Neuronal stem cell (in vitro differentiated cells): ENCODE measurements around the gene CLN6.
A peak's percentile ranks its signal among the peaks of the same experiment; 100 is the strongest.
"Not testable (repeated sequence)": the region's sequence is repeated elsewhere in the genome, so short reads cannot be mapped to it uniquely, and the experiment has no call there.

ENCODE experiments used
- DNase-seq: peaks from one replicate; pipeline ENCODE4 v3.0.0-alpha.2; 2013; ENCODE audit warnings: low spot score
- H2AFZ ChIP-seq: one replicate; pipeline ENCODE4 v1.6.1; 2013; ENCODE audit warnings: mild to moderate bottlenecking, low read length, inconsistent platforms
- H2AK5ac ChIP-seq: 2 replicates; pipeline ENCODE4 v1.6.1; 2013; ENCODE audit warnings: low read depth, mild to moderate bottlenecking, inconsistent platforms, low read length, moderate library complexity, mixed read lengths
- H2BK120ac ChIP-seq: 2 replicates; pipeline ENCODE4 v1.6.1; 2013; ENCODE audit warnings: low read depth, mild to moderate bottlenecking, inconsistent platforms, low read length, moderate library complexity, mixed read lengths
- H2BK12ac ChIP-seq: one replicate; pipeline ENCODE4 v1.6.1; 2013; ENCODE audit warnings: low read length, inconsistent platforms
- H2BK15ac ChIP-seq: 2 replicates; pipeline ENCODE4 v1.6.1; 2013; ENCODE audit warnings: mild to moderate bottlenecking, low read length, inconsistent platforms, mixed read lengths
- H2BK5ac ChIP-seq: one replicate; pipeline ENCODE4 v1.6.1; 2013; ENCODE audit warnings: inconsistent platforms, mild to moderate bottlenecking, low read length, moderate library complexity
- H3K14ac ChIP-seq: one replicate; pipeline ENCODE4 v1.6.1; 2013; ENCODE audit warnings: low read length, inconsistent platforms
- H3K18ac ChIP-seq: 2 replicates; pipeline ENCODE4 v1.6.1; 2013; ENCODE audit warnings: low read length, inconsistent platforms
- H3K23ac ChIP-seq: 2 replicates; pipeline ENCODE4 v1.6.1; 2013; ENCODE audit warnings: low read depth, mild to moderate bottlenecking, mixed read lengths, low read length, inconsistent platforms; ENCODE audit not compliant: poor library complexity
- H3K27ac ChIP-seq: replicated peaks from 3 replicates; pipeline ENCODE4 v1.5.1; 2013; ENCODE audit warnings: low read length, inconsistent platforms
- H3K27me3 ChIP-seq, 3 experiments: 2 replicates each; pipeline ENCODE4 v1.6.1; 2013; ENCODE audit warnings: low read length in 3 of 3, mild to moderate bottlenecking in 2 of 3, inconsistent platforms in 1 of 3, low read depth in 1 of 3, mixed read lengths in 1 of 3, moderate library complexity in 1 of 3; ENCODE audit not compliant: control insufficient read depth in 3 of 3, insufficient read depth in 3 of 3
- H3K36me3 ChIP-seq, 2 donors: replicated peaks in 1 of 2; 2 replicates each; pipeline ENCODE4 v1.6.1; 2013; ENCODE audit warnings: low read length in 2 of 2; ENCODE audit not compliant: control insufficient read depth in 2 of 2, insufficient read depth in 2 of 2
- H3K4ac ChIP-seq: 2 replicates; pipeline ENCODE4 v1.6.1; 2013; ENCODE audit warnings: inconsistent platforms, mild to moderate bottlenecking, low read length, moderate library complexity
- H3K4me1 ChIP-seq, 2 donors: 1 replicate in 1 of 2; 2 replicates in 1 of 2; pipeline ENCODE4 v1.6.1; 2013; ENCODE audit warnings: low read length in 2 of 2, low read depth in 1 of 2; ENCODE audit not compliant: control insufficient read depth in 2 of 2, insufficient read depth in 1 of 2
- H3K4me2 ChIP-seq: one replicate; pipeline ENCODE4 v1.6.1; 2013; ENCODE audit warnings: mild to moderate bottlenecking, low read length, inconsistent platforms; ENCODE audit not compliant: insufficient read depth, poor library complexity, severe bottlenecking
- H3K4me3 ChIP-seq, 2 donors: 2 replicates each; pipeline ENCODE4 v1.5.1; 2013; ENCODE audit warnings: low read length in 2 of 2, mild to moderate bottlenecking in 2 of 2, inconsistent platforms in 1 of 2, moderate library complexity in 1 of 2
- H3K79me1 ChIP-seq: one replicate; pipeline ENCODE4 v1.6.1; 2013; ENCODE audit warnings: low read depth, mild to moderate bottlenecking, inconsistent platforms, low read length, moderate library complexity
- H3K9ac ChIP-seq: one replicate; pipeline ENCODE4 v1.6.1; 2013; ENCODE audit warnings: mild to moderate bottlenecking, low read depth, low read length, inconsistent platforms; ENCODE audit not compliant: poor library complexity
- H3K9me3 ChIP-seq, 2 donors: replicated peaks in 1 of 2; 2 replicates each; pipeline versions ENCODE3 to v1.6.1; 2013; ENCODE audit warnings: low read length in 2 of 2, mild to moderate bottlenecking in 2 of 2, inconsistent platforms in 1 of 2, low read depth in 1 of 2, mixed read lengths in 1 of 2, moderate library complexity in 1 of 2; ENCODE audit not compliant: control insufficient read depth in 2 of 2, insufficient read depth in 1 of 2
- H4K8ac ChIP-seq: one replicate; pipeline ENCODE4 v1.6.1; 2013; ENCODE audit warnings: low read depth, mild to moderate bottlenecking, inconsistent platforms, low read length, moderate library complexity
- H4K91ac ChIP-seq: one replicate; pipeline ENCODE4 v1.6.1; 2013; ENCODE audit warnings: low read length, low read depth, mild to moderate bottlenecking, inconsistent platforms; ENCODE audit not compliant: poor library complexity
- WGBS, 2 donors: extraction: QIAGEN DNeasy Blood & Tissue Kit; methylation state at CpG; one replicate each; pipeline ENCODE4 v1.1.7; 2013; ENCODE audit warnings: missing lambda C conversion rate in 2 of 2, mixed read lengths in 1 of 2; ENCODE audit not compliant: insufficient read length in 2 of 2, insufficient replicate concordance in 1 of 2; ENCODE audit errors: extremely low coverage in 2 of 2; 5-methylcytosine and 5-hydroxymethylcytosine counted together

The CLN6 gene

GRCh38 chr15:68214838-68215254 lies 14.7 kb downstream of the CLN6 start:
- no peak overlapping the region for H2AFZ ChIP-seq
- H3K9ac ChIP-seq = no peak overlapping the region
- H3K18ac ChIP-seq = no peak overlapping the region
- no peak overlapping the region for H2BK12ac ChIP-seq
- H3K4me2 ChIP-seq = no peak overlapping the region
- H3K27ac ChIP-seq = no peak overlapping the region
- no peak overlapping the region for H3K14ac ChIP-seq
- no peak overlapping the region for H3K23ac ChIP-seq
- H3K9me3 ChIP-seq = no peaks in the 10 kb centered on the region
- H2BK120ac ChIP-seq = no peak overlapping the region
- H3K4me3 ChIP-seq = no peak overlapping the region
- H3K79me1 ChIP-seq = peaks cover 7% of the 10 kb centered on the region
- peaks cover 9 to 86% of the 10 kb centered on the region in 2 donors for H3K36me3 ChIP-seq
- H2BK15ac ChIP-seq = no peak overlapping the region
- H3K4ac ChIP-seq = no peak overlapping the region
- H2BK5ac ChIP-seq = no peak overlapping the region
- H3K27me3 ChIP-seq = no peaks in the 10 kb centered on the region
- no peak for DNase-seq
- no peak overlapping the region for H2AK5ac ChIP-seq
- H3K4me1 ChIP-seq = peaks cover 0 to 4% of the 10 kb centered on the region in 2 donors
- H4K91ac ChIP-seq = no peak overlapping the region
- no CpG with 5 or more reads among the region's 6 CpGs for WGBS, 2 donors
- H4K8ac ChIP-seq = no peak overlapping the region

- H3K23ac ChIP-seq = no peak overlapping the region
- H3K14ac ChIP-seq = no peak overlapping the region
- H3K4me3 ChIP-seq = no peak overlapping the region
- no peak overlapping the region for H2BK15ac ChIP-seq
- H3K4me1 ChIP-seq = peaks cover 0 to 4% of the 10 kb centered on the region in 2 donors
- no peak overlapping the region for H3K4me2 ChIP-seq
- peak overlapping the region; percentile 82 for H3K9ac ChIP-seq
- H3K9me3 ChIP-seq = no peaks in the 10 kb centered on the region
- H2BK5ac ChIP-seq = no peak overlapping the region
- H4K91ac ChIP-seq = no peak overlapping the region
- no peak overlapping the region for H3K4ac ChIP-seq
- H4K8ac ChIP-seq = no peak overlapping the region
- H3K79me1 ChIP-seq = peaks cover 7% of the 10 kb centered on the region
- H3K27me3 ChIP-seq = no peaks in the 10 kb centered on the region
- no peak overlapping the region for H3K18ac ChIP-seq
- no CpG with 5 or more reads among the region's 17 CpGs for WGBS, 2 donors
- H3K27ac ChIP-seq = no peak overlapping the region
- DNase-seq = no peak
- no peak overlapping the region for H2AFZ ChIP-seq
- H2BK120ac ChIP-seq = no peak overlapping the region
- no peak overlapping the region for H2BK12ac ChIP-seq
- peaks cover 12 to 86% of the 10 kb centered on the region in 2 donors for H3K36me3 ChIP-seq
- H2AK5ac ChIP-seq = peak overlapping the region; percentile 10
These were observed 15.3 kb downstream of the CLN6 start for GRCh38 chr15:68213991-68214837.

- not testable (repeated sequence) for H2AK5ac ChIP-seq, H3K9me3 ChIP-seq, H3K27me3 ChIP-seq, H2BK5ac ChIP-seq, H3K14ac ChIP-seq, H3K79me1 ChIP-seq, H2BK15ac ChIP-seq, H3K4ac ChIP-seq, H4K91ac ChIP-seq, H3K4me3 ChIP-seq, H4K8ac ChIP-seq, H3K4me2 ChIP-seq, H3K23ac ChIP-seq, H2BK120ac ChIP-seq, H2BK12ac ChIP-seq, DNase-seq, H2AFZ ChIP-seq, H3K18ac ChIP-seq, H3K27ac ChIP-seq, H3K9ac ChIP-seq, H3K4me1 ChIP-seq
- peaks cover 10 to 85% of the 10 kb centered on the region in 2 donors for H3K36me3 ChIP-seq
- WGBS, 2 donors = no CpG with 5 or more reads among the region's 6 CpGs
These were observed 16.1 kb downstream of the CLN6 start for GRCh38 chr15:68213491-68213845.

GRCh38 chr15:68211656-68212320 lies 17.7 kb downstream of the CLN6 start:
- Histone ChIP-seq H2AK5ac (peak overlapping the region; percentile 39), H4K91ac (no peak overlapping the region), H2BK120ac (no peak overlapping the region), H3K14ac (no peak overlapping the region), H3K4me3 (no peak overlapping the region), H3K9ac (peak overlapping the region; percentile 12), H2BK12ac (no peak overlapping the region), H3K18ac (no peak overlapping the region), H3K4me1 (peaks cover 0 to 6% of the 10 kb centered on the region in 2 donors), H2BK5ac (no peak overlapping the region), H2AFZ (no peak overlapping the region), H3K27me3 (no peaks in the 10 kb centered on the region), H3K79me1 (peaks cover 11% of the 10 kb centered on the region), H2BK15ac (no peak overlapping the region), H3K4me2 (no peak overlapping the region), H4K8ac (no peak overlapping the region), H3K9me3 (no peaks in the 10 kb centered on the region), H3K23ac (no peak overlapping the region), H3K36me3 (peaks cover 8 to 83% of the 10 kb centered on the region in 2 donors), H3K4ac (no peak overlapping the region), H3K27ac (no peak overlapping the region)
- DNase-seq = no peak
- no CpG with 5 or more reads among the region's 14 CpGs for WGBS, 2 donors
